GM21825 (cell line): ENCODE measurements around the gene MMD.
A peak's percentile ranks its signal among the peaks of the same experiment; 100 is the strongest.
"Not testable (repeated sequence)": the region's sequence is repeated elsewhere in the genome, so short reads cannot be mapped to it uniquely, and the experiment has no call there.

ENCODE experiments used
- ATAC-seq: cut with Tn5 transposase; IDR thresholded peaks from one replicate; pipeline ENCODE4 v1.9.1; 2021; ENCODE audit warnings: mild to moderate bottlenecking, moderate library complexity; ENCODE audit not compliant: unreplicated experiment

The MMD gene

GRCh38 chr17:55398689-55399088 lies 22.9 kb downstream of the MMD start:
- no peak for ATAC-seq

- no peak for ATAC-seq
Measured at GRCh38 chr17:55395803-55396505, 25.7 kb downstream of the MMD start.

DNA sequence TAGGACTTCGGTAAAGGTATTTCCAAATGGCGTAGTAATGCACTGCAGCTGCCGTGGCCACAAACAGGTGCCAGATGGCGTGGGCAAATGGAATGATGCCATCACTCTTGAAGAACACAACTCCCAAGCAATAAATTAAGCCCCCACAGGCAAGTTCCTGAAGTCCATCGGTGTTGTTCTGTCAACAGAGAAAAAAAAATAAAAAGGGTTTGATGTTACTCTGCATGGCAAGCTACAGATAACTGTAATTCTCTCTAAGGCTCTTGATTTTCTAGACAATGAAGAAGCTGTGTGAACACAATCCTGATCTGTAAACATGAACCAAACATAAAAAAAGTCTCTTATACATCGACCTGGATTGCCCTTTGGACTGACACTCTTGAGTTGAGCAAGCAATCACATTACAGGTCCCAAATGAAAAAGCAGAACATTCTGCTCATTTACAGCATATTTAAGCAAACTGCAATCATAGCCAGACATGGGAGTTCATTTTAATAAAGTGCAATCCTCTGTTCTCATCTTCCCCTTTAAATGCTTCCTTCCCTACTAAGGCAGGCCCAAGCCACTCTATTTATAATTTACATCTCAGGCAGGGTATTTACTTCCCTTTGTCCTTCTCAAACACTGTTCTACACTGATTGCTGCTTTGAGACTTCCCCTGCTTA lies 27.1 kb downstream of the MMD start:
- ATAC-seq: no peak

DNA sequence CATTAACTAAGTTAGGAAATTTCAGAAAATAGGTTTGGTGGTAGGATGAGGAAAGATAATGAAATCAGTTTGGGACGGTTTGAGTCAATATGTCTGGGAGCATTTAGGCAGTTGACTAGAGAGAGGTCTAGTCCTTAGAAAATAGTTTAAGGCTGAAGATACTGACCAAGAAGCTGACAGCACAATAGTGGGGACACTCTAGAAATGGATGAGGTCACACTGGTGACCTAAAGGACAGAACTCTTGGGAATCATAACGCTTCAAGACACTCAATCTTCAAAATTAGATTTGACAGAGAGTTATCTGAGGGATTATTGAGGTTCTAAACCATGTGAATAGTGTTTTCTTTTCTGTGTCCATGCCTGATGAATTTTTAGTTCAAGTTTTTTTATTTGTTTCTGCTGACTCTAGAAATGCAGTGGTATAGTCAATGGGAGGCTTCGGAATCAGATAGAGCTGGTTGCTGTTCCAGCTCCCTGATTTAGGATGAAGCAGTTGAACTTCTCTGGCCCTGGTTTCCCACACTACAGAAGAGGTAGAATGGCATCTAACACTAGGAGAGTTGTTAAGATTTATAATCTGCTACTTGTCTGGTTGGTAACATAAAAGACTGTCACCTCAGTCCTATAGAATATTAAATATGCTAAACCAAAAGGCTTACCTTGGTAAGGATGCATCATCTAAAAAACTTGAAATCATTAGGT lies 29.7 kb downstream of the MMD start:
- ATAC-seq: no peak

DNA sequence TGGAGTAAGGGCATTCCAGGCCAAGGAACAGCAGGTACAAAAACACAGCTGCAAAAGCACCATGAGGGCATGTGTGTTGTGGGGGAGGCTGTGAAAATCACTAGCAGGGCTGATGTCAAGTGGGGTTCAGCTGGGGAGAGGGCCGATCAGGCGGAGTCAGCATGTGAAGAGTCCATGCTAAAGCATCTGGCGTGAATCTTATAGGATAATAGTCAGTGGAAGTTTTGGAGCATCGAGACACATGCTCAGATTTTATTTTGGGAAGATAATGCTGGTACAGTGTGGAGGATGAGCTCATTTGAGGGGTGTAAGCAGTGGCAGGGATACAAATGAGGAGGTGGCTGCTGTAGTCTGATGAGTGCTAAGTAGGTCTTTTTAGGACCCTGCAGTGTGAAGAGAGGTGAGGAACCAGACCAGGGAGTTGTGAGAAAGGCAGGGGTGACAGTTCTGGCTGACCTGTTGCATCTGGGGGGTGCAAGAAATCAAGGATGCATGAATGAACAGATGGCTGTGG lies 30.3 kb downstream of the MMD start:
- ATAC-seq: no peak

DNA sequence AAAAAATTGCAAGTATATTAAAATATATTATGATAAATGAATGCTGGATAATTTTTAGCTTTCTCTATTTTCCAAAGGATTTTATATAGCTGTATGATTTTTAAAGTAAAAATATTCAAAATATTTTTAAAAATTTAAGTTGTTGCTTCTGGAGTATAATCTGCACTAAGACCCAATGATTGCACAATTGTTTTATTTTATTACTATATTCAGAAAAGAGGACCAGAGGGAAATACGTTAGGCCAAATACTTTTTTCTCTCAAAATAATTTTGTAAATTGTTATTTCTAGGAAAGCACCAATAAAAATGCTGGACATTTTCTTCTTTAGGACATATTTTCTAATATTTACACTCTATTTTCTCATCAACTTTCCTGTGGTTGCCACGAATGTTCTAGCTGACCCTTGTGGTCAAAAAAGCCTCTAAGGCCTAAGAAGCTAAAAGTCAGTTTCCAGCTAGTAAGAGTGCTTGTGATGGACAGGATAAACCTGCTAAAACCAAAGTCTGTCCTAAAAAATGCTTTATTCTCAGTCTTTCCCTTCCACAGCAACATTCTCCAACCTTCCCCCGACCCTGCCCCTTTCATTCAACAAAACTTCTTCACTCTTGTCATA lies 31.2 kb downstream of the MMD start:
- ATAC-seq: no peak

DNA sequence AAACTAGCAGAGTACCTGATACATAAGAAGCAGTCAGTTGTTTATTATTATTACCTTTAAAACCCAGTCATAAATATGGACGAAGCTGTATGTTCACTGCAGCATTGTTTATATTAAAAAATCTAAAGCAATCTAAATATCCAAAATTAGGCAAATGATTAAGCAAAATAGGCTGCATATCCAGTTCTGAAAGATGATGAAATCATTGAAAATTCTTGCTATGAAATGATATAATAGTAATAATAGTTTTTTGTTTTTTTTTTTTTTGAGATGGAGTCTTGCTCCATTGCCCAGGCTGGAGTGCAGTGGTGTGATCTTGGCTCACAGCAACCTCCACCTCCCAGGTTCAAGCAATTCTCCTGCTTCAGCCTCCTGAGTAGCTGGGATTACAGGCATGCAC lies 31.9 kb downstream of the MMD start:
- ATAC-seq: not testable (repeated sequence)

GRCh38 chr17:55388842-55389241 lies 32.8 kb downstream of the MMD start:
- ATAC-seq: no peak

- no peak for ATAC-seq
Measured at GRCh38 chr17:55386796-55387332, 34.8 kb downstream of the MMD start.

GRCh38 chr17:55384643-55385232 lies 36.9 kb downstream of the MMD start:
- no peak for ATAC-seq

GRCh38 chr17:55383771-55384642 lies 37.6 kb downstream of the MMD start:
- no peak for ATAC-seq

DNA sequence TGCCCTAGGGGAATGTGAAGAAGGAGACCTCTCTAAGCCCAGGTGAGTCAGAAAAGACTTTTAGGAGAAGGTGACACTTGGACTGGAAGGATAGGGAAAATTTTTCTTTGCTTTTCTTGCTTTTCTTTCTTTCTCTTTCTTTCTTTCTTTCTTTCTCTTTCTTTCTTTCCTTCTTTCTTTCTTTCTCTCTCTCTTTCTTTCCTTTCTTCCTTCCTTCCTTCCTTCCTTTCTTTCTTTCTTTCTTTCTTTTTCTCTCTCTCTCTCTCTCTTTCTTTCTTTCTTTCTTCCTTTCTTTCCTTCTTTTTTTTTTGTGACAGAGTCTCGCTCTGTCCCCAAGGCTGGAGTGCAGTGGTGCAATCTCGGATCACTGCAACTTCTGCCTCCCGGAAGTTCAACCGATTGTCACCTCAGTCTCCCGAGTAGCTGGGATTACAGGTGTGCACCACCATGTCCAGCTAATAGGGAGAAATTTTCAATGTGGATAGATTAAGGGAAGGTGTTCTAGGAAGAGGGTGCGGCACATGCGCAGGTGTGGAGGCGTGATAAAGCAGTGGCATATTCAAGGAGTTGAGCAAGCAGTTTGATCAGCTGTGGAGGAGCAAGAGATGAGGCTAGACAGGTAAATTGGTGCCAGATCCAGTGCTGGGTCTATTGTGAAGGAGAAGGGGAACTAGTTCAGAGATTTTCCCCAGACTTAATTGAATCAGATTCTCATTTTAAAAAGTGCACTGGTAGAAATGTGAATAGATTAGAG lies 40.4 kb downstream of the MMD start:
- no peak for ATAC-seq

DNA sequence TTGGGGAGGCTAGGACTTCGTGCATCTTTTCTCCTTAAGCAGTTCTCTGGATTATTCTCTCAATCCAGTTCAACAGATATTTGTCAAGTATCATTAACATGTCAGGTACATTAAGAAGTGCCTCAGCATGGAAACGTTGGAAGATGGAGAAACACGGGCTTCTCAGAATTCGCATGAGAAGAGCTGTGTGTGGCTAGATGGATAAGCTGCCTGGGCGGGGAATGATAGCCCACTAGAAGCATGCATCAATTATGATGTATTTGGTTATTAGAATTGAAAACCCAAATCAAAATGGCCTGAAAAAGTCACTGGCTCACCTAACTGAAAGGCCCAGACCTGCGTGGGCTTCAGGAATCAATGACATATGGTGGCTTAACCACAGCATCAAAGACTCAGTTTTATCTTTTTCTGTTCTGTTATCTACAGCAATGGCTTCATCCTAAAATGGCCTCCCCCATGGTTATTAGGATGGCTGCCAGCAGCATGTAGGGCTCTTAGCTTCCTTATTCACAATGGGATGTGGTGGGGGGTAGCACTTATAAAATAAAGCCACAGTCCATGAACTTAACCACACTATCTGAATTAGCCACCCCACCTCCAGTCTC lies 43.9 kb downstream of the MMD start:
- no peak for ATAC-seq

GRCh38 chr17:55368706-55369105 lies 52.9 kb downstream of the MMD start:
- no peak for ATAC-seq

DNA sequence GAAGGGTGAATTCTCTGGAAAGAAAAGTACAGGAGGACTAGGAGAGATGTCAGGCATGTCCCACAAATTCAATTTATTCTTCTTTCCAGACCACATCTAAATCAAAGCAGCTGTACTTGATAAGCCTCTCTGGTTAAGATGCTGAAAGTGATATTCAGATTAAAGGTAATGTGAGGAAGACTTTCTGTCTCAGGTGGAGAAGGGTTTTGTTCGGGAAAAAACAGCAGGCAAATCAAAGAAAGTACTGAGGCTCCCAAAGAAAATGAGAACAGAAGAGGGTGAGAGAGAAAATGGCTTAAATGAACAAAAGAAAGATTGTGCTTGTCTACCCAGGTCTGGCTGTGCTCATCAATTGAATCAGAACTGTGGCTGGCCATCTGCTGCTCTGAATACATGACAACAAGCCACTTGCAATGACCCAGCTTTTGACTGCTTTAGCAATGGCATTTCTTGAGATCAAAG lies 55.6 kb downstream of the MMD start:
- ATAC-seq: no peak

GRCh38 chr17:55363033-55363432 lies 58.6 kb downstream of the MMD start:
- ATAC-seq: no peak

DNA sequence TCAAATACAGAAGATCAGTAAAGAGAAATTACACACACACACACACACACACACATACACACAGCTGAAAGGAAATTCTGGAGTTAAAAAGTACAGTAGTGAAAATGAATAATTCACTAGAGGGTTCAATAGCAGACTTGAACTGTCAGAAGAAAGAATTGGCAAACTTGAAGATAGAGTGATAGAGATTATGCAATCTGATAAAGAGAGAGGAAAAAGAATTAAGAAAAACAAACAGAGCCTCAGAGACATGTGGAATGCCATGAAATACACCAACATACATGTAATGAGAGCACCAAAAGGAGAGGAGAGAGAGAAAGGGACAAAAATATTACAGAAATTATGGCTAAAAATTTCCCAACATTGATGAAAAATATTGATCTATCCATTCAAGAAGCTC lies 60.7 kb downstream of the MMD start:
- no peak for ATAC-seq

DNA sequence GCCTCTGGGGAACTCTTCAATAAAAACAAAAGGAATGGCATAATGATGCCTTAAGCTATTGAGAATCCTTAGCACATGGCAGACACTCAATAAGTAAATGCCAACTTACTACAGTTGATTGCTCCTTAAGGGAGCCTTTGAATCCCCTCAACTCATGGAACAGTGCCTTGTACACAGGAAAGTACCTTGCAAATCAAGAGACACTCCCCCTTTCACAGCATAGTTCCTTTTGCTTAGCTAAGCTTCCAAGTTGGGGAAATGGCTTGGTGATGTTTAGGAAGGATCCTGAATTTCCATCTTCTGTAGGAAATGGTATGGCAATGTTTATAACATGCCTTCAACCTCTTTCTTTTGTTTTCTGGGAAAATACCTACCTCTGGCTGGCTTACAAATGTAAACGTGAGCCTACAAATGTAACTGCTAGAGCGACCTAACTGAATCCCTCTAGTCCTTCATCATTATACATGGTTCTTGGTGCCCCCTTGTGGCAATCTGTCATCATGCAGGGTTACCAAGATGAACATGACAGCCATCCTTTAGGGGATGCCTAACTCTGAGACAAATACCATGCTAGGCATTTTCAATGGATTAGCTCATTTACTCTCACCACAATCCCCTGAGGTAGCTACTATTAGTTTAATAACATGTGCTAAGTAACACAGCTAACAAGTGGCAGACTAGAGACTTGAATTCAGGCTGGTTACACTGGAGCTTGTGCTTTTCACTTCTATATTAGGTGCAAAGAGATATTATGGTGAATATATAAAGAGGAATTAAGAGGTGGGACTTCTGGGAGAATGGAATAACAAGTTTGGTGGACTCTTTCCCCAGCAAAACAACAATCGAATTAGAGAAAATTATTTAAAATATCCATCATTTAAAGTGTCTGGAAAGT lies 65.0 kb downstream of the MMD start:
- ATAC-seq: peak; percentile 97
